ENCODE measurements around the gene LMX1B.

Gene LMX1B

GRCh38 chr9:126605792-126606482 lies 7.8 kb upstream of the LMX1B start:
- DNase-seq: no peak

- no peak for DNase-seq
Observed at GRCh38 chr9:126606483-126606870, 7.3 kb upstream of the LMX1B start.

GRCh38 chr9:126607086-126607485 lies 6.6 kb upstream of the LMX1B start:
- no peak for DNase-seq

GRCh38 chr9:126607731-126608130 lies 6.0 kb upstream of the LMX1B start:
- DNase-seq: no peak

GRCh38 chr9:126608551-126608950 lies 5.2 kb upstream of the LMX1B start:
- DNase-seq: no peak

- no peak for DNase-seq
Observed at GRCh38 chr9:126609191-126609590, 4.5 kb upstream of the LMX1B start.

- no peak for DNase-seq
Observed at GRCh38 chr9:126609711-126610388, 3.9 kb upstream of the LMX1B start.

GRCh38 chr9:126611193-126611591 lies 2.5 kb upstream of the LMX1B start:
- no peak for DNase-seq

- DNase-seq: peak; percentile 68
Observed at GRCh38 chr9:126611592-126612325, 2.0 kb upstream of the LMX1B start.

- peak; percentile 24 for DNase-seq
Observed at GRCh38 chr9:126612326-126612812, 1.4 kb upstream of the LMX1B start.

GRCh38 chr9:126612813-126613641 lies 701 bp upstream of the LMX1B start:
- DNase-seq: no peak

- DNase-seq: no peak
Observed at GRCh38 chr9:126614088-126614454, 343 bp downstream of the LMX1B start.

GRCh38 chr9:126614455-126615244 lies 922 bp downstream of the LMX1B start:
- DNase-seq: no peak

GRCh38 chr9:126615245-126615790 lies 1.6 kb downstream of the LMX1B start:
- peak; percentile 55 for DNase-seq

- DNase-seq: no peak
Observed at GRCh38 chr9:126615791-126616447, 2.2 kb downstream of the LMX1B start.

- DNase-seq: no peak
Observed at GRCh38 chr9:126616521-126616976, 2.8 kb downstream of the LMX1B start.

- no peak for DNase-seq
Observed at GRCh38 chr9:126617003-126617822, 3.5 kb downstream of the LMX1B start.

GRCh38 chr9:126617823-126618165 lies 4.1 kb downstream of the LMX1B start:
- DNase-seq: no peak

GRCh38 chr9:126618190-126618584 lies 4.5 kb downstream of the LMX1B start:
- DNase-seq: no peak

All from NCI-H748 treated with DMSO at 0.1 percent for 48 hours (cell line).